HK-2 (cell line): ENCODE data around the gene ITGAL.
A peak's percentile ranks its signal among the peaks of the same experiment; 100 is the strongest.
"Not testable (repeated sequence)": the region's sequence is repeated elsewhere in the genome, so short reads cannot be mapped to it uniquely, and the experiment has no call there.

Experiments used
- DNase-seq: peaks from one replicate; pipeline ENCODE4 v3.0.0-alpha.2; 2018; ENCODE audit not compliant: unreplicated experiment

Gene ITGAL

DNA sequence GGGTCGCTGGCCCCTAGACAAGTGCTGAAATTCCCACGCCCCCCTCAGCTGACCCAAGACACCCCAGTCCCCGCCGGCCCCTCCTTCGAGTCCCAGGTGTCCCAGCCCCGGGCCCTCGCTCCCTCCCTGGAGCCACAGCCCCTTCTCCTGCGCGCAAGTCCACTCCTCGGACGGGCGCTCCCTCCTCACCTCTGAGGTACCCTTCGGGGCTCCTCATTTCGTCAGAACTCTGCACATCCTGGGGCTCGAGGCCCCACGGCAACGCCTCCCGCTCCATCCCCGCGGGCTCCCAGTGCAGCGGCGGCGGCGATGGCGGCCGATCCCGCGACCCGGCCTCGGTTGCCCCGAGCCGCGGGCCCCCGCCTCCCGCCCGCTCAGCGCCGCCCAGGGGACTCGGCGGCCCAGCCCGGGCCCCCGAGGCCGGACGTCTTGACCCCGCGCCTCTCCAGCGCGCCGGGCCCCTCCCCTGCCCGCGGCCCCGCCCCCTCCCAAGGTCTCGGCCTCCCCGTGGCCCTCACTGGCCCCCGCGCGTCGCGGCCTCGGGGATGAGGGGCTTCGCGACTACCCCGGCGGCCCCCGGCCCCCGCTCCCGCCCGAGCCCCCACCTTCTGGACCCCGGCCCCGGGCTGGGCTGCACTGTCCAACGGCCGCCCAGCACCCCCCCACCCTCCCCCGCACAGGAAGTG is 53.7 kb downstream of the ITGAL start, which contains the start of gene ZNF768:
Gene ZNF768, minus strand, starts transcription at position 430 of the 686 bp plus-strand sequence. Its CDS starts 153 bp downstream, at position 277.
- no peak for DNase-seq

DNA sequence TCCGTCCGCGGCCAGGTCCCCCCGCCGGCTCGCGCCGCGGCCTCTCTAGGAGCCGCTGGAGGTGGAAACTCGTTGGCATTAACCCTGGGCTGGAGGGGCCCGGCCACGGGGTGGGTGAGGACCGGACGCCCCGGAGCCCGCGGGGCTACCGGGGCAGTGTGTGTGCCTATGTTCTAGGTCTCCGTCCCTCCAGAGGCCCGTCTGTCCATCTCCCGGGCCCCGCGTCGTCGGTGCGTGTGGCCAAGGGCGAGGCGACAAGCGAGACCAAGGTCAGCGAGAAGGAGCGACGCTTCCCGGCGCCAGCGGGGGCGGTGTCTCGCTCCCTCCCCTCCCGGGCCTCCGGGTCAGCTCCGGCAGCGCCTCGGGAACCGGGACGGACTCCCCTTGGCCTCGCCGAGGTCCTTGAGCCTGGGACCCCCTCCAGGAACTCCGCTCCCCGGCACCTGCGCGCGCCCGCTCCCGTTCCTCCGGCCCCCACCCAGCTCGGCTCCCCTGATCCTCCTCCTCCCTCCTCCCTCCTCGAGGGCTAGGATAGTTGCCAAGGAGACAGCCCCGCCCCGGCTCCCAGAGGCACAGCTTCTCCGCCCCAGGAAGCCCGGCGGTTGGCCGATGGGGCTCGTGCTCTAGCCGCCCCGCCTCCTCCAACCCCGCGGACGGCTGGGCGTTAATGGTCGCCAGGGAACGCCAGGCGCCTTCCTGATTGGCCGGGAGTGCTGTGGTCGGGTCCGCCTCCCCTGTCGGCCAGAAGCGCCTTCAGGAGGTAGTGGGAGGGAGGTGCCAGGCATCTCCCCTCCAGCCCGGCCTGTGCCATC is 54.5 kb downstream of the ITGAL start:
- DNase-seq = peak; percentile 95

DNA sequence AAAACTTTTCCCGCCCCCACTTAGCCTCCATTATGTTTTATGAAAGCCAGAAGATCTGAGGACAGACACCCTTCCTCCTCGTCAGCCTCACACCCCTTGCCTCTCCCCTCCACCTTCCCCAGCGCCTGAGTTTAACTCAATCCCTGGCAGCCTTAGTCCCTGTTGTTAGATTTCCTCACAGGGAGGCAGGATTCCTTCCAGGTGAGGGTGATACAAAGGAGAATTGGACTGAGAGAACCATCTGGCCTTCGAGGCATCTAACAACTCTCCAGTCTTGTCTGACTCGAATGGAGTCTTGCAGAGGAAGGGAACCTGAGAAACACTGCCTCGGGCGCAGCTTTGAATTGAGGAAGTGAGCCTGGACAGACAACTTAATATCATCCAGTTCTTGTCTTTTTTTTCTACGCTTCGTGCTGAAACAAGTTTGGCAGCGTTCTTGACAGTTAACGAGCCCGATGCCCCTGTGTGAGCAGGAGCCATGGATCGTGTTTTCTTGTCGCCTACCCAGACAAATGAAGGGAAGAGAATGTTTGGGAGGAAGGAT is 55.2 kb downstream of the ITGAL start:
- no peak for DNase-seq

DNA sequence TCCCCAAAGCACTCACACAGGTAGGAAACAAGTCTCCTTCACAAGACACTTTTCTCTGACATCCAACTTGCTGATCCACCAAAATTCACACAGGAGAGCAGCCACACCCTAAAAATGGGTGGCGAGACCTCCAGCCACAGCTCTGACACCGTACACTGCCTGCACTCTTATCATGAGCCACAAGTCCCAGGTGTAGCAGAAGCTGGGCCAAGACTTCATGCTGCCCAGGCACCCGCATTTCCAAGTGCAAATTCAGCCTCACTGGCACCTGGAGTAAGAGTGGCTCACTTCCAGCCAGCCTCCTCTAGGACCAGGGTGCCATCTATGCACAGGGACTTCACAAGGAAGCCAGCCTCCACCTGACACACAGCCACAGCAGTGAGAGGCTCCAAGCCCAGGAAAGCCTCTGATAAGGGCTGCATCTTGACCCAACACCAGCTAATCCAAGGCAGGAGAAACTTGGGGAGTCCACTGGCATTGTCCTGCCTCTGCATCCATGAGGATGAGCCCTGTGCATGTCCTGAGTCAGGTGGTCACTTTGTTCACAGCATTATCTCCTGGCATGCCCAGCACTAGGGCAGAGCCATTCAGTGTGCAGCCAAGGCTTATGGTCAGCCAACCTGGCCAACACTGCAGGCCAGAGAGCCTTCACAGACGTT is 56.4 kb downstream of the ITGAL start:
- DNase-seq = no peak

DNA sequence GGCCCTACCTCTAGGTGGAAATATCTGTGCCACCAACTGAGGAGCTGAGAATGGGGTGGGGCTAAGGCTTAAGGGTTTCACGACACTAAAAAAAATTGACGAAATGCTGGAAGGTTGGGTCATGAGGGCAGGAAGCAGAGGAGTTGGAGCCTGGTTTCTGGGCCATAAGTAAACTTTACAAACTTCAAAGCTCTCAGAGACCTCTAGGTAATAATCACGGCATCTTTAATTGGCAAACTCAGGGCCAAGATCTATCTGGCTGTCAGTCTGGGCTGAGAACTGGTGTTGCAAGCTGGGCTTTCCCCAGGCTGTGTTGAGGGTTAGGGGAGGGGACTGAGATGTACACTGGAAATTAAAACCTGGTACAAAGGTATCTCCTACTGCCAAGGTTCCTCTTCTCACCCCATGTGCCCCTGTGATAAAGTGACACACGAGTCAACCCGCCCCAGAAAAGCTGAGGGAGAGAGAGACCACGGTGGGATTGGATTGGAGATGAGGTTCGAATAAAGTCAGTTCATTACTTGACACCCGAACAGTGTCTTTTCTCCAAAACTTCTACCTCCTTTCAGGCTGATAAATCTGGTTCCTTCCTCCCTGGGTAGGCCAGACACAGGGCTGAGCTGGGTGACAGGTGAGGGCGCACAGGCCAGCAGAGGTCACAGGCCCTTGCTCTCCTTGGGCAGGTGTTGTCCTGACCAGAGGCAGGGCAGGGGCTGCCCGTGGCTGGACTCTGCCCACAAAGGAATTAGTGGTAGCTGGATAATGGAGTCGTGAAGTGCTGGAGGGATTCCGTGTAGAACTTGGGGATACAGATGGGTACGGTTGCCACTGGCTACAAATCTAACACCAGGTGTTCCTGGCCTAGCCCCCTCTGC is 57.9 kb downstream of the ITGAL start:
- no peak for DNase-seq

DNA sequence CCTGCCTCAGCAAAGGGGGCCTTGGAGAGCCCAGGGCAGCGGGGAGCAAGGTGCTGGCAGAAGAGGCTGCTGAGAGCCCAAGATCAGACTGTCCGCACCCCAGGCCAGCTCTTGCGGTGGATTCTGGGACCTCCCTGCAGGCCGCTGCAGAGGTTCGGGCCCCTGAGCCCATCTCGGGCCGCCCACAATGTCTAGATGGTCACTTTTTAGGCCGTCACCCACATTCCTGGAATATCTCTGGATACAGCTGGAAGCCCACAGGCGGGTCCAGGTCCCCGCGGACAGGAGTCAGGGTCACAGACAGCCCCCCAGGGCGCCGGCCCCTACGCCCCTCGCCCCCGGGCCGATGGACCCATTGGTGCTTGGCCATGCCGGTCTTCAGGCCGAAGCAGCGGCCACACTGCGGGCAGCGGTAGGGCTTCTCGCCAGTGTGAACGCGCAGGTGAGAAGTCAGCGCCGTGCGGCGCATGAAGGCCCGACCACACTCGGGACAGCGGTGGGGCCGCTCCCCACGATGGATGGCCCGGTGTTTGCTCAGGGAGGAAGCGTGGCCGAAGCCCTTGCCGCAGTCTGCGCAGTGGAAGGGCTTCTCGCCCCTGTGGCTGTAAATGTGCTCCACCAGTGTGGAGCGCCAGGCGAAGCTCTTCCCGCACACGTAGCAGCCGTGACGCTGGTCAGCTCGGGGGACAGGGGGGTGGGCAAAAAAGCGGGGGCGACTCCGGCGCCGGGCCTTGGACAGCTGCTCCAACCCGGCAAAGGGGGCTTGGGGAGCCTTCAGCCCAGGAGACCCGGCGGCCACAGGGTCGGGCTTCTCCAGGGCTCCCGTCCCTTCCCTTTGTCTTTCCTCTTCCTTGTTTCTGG is 60.0 kb downstream of the ITGAL start:
- DNase-seq = no peak

DNA sequence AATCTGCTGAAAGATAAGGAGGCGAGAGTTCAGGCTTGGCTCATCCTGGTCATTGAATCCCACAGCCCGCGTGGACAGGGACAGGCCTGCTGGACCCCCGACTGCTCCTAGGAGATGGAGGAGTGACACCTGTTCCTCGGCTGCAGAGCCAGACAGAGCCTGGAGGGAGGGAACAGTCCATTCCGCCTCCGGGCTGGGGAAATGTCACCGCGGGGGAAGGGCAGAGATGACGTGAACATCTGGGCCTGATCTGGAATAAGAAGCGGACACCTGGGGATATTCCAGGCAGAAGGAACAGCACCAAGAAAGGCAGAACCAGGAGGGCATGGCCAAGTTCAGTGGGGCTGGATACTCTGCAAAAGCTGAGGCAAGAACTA is 60.6 kb downstream of the ITGAL start:
- DNase-seq = no peak

DNA sequence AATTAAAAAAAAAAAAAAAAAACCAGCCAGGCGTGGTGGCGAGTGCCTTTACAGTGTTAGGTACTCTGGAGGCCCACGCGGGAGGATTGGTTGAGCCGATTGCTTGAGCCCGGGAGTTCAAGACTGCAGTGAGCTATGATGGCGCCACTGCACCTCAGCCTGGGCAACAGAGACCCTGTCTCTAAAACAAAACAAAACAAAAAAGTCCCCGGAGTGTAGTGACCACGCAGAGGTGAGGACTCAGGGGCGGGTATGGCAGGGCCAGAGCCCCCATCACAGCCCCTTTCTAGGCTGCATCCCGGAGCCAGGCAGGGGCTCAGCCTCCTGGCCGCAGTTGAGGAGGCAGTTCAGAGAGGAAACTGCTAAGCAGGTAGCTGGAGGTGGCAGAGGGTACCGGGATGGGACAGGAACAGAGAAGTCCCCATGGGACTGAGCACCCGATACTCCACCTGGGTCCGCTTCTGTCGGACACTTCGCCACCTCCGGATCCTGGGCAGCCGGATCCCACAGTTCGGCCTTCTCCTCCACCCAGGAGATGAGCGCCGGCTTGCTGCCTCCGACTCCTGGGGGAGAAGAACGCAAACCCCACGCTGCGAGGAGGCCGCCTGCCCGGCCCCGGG is 61.3 kb downstream of the ITGAL start:
- DNase-seq = no peak

DNA sequence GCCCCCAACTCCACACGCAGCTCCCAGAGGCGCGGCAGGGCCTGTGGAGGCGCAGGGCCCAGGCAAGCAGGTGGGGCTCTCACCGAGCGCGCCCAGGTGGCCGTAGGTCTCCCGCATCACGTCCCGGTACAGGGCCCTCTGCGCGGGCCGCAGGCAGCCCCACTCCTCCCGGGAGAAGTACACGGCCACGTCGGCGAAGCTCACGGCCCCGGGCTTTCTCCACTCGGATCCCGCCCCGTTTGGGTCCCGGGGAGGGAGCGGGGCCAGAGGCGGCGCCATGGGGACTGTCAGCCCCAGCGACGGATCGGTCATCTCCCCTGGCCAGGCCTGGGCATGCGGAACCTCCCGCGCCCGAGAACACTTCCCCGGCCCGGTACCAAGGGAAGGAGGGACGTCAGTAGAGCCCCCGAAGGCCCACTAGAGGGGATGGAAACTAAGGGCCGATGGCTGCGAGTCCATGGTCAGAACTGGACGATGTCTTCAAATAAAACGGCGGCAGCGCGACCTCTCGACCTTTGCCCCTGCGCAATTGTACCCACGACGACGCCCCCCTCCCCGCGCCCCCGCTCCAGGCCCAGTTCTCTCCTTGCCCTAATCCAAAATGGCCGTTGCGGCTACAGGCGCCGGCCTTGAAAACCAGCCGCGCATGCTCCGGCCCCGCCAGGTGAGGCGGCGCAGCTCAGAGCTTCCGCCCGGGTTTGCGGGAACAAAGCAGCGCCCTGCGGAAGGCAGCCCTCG is 62.0 kb downstream of the ITGAL start, which contains the start of gene ZNF747:
Gene ZNF747, minus strand, starts transcription at position 491 of the 738 bp plus-strand sequence. Its CDS starts 179 bp downstream, at position 312.
- DNase-seq = peak; percentile 84

DNA sequence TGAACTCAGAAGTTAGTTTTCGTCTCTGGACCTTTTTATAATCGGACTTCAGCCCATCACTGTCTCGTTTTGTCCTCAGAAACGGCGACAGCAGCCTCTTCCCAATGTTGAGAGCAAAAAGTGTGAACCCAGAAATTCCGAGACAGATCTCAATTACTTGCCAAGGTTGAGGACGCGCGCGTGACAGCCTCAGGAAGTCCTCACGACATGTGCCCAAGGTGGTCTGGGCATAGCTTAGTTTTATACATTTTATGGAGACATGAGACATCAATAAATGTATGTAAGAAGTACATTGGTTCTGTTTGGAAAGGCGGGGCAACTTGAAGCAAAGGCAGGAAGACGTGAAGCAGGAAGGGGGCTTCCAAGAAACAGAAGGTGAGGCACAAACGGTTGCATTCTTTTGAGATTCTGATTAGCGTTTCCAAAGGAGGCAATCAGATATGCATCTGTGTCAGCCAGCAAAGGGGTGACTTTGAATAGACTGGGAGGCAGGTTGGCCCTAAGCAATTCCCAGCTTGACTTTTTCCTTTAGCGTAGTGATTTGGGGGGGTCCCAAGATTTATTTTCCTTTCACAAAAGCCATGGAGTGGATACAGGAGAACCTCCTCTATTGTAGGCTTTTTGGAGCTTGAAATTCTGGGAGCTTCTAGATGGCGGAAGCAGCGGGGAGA is 62.7 kb downstream of the ITGAL start:
- no peak for DNase-seq

DNA sequence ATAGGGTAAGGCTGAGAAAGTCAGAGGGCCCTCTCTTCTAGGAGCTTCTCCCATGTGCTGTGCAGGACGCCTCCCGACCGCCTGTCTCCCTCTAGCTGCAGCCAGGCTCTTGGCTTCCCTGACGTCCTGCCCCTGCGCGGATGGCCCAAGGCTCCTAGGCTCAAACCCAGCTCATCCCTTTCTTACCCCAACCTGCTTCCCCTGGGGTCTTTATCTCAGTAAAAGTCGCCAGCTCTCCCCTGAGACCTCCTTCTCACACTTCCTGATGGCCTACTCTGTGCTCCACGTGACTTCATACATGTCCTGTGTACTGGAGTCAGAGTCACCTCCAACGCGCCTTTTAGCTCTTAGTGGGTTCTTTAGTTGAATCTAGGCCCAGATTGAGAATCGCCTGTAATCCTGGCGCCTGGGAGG is 63.2 kb downstream of the ITGAL start:
- DNase-seq = peak; percentile 71

DNA sequence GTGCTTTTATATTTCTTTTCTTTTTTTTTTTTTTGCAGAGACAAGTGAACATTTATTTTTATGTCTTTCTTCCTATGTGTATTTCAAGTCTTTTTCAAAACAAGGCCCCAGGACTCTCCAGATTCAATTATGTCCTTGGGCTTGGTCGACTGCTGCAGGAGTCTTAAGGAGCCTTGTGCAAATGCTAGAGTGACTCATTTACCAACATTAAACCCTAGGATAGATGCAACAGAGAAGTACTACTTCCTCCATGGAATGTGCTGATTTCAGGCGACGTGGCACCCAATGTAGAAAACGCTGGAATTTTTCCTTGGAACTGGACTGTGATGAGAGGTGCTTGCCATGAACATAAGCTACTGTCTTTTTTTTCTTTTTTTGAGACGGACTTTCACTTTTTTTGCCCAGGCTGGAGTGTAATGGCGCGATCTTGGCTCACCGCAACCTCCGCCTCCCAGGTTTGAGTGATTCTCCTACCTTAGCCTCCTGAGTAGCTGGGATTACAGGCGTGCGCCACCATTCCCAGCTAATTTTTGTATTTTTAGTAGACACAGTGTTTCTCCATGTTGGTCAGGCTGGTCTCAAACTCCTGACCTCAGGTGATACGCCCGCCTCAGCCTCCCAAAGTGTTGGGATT is 64.0 kb downstream of the ITGAL start:
- not testable (repeated sequence) for DNase-seq

DNA sequence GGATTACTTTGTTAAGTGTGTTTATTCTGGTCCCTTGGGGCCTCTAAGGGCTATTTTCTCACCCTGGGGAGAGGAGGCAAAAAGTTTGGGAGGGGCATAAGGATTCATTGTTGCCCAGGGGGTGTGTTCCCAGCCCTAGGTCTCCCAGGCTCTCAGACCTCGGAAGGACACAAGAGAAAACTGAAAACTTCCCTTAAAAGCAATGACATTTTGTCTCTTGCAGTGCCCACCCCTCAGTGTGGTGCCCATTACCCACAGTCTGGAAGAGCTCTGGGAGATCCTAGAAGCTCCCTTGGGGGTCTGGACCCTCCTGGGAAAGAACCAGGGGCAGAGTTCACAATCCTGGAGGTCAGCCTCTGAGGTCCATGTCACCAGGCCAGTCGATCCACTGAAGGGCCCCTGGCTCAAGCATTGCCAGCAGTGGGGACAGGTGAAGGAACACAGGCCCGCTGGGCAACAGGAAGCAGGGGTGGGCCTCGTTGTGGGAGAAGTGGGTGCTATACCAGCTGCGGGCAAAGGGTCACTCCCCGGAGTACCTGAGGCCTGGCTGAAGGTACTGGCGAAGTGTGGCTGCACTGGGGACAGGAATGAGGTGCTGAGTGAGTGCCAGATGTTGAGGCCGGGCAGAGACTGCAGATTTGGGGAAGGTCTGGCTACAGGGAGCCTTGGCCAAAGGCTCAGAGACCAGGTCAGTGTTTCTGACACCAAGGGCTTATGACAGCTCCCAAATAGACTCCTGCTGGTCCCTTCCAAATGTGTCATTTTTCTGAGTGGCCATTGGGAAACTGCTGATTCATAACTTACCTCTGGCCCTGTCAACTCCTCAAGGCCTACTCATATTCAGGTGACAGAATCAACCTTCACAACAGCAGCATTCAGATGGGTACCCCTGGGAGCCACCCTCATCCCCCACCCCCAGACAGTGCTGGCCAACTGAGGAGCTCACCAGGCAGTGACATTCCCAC is 66.7 kb downstream of the ITGAL start:
- DNase-seq = no peak

DNA sequence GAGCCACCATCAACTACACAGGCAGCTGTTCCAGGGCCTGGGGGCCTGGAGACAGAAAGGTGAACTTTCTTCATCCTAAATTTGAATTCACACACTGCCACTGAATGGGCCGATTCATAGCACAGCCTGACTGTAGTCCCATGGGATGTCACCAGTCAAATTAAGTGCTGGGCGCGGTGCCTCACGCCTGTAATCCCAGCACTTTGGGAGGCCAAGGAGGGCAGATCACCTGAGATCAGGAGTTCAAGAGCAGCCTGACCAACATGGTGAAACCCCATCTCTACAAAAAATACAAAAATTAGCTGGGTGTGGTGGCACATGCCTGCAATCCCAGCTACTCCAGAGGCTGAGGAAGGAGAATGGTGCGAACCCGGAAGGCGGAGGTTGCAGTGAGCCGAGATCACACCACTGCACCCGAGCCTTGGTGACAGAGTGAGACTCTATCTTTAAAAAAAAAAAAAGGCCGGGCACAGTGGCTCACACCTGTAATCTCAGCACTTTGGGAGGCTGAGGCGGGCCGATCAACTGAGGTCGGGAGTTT is 67.5 kb downstream of the ITGAL start:
- DNase-seq = not testable (repeated sequence)

DNA sequence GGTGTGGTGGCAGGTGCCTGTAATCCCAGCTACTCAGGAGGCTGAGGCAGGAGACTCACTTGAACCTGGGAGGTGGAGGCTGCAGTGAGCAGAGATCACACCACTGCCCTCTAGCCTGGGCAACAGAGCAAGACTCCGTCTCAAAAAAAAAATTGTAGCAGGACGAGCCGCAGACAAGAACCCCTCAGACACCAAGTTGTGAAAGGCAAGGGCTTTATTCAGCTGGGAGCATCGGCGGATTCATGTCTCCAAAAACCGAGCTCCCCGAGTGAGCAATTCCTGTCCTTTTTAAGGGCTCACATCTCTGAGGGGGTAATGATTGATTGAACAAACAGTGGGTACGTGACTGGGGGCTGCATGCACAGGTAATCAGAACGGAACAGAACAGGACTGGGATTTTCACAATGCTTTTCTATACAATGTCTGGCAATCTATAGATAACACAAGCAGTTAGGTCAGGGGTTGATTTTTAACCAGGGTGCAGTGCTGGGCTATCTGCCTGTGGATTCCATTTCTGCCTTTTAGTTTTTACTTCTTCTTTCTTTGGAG is 68.4 kb downstream of the ITGAL start:
- not testable (repeated sequence) for DNase-seq
